H1 (cell line): ENCODE data around the gene BCAR1. TPM values are rescaled to one million over a fixed set of nuclear protein-coding genes. Genes with fewer than 3 reads are reported as not detected.

ENCODE experiments used
- CTCF ChIA-PET: fragments of 300-600 bp; sonication (Branson Sonifier 250); formaldehyde crosslinking; loops from one replicate; lab custom pipeline; 2021; ENCODE audit not compliant: partially characterized antibody; lab: Charles Lee
- POLR2A ChIA-PET: fragments of 300-600 bp; sonication (Branson Sonifier 250); formaldehyde crosslinking; loops from one replicate; lab custom pipeline; 2021; ENCODE audit warnings: inconsistent platforms; ENCODE audit not compliant: partially characterized antibody; lab: Charles Lee
- DNase-seq, 2 experiments: peaks; one replicate each; pipeline versions ENCODE4 v3.0.0 to v3.0.0-alpha.2; 2010 to 2022; ENCODE audit warnings: low spot score in 2 of 2, low read depth in 1 of 2, mixed read lengths in 1 of 2
- FAIRE-seq: peaks from 2 replicates; lab custom pipeline; 2011; peaks lifted over from hg19 to GRCh38; lab: Jason Lieb, UNC
- H2AFZ ChIP-seq: 2 replicates; pipeline ENCODE4 v1.8.1; 2012; ENCODE audit warnings: low read length, inconsistent platforms
- H2AK5ac ChIP-seq: 2 replicates; pipeline ENCODE4 v1.6.1; 2013; ENCODE audit warnings: low read depth, low read length
- H2BK120ac ChIP-seq: replicated peaks from 2 replicates; pipeline ENCODE3; 2013; ENCODE audit warnings: low read depth, low read length, inconsistent platforms
- H2BK12ac ChIP-seq: 2 replicates; pipeline ENCODE4 v1.6.1; 2013; ENCODE audit warnings: low read depth, low read length
- H2BK15ac ChIP-seq: 2 replicates; pipeline ENCODE4 v1.6.1; 2013; ENCODE audit warnings: low read length
- H2BK20ac ChIP-seq: 2 replicates; pipeline ENCODE4 v1.6.1; 2013; ENCODE audit warnings: low read length
- H2BK5ac ChIP-seq: 2 replicates; pipeline ENCODE4 v1.6.1; 2013; ENCODE audit warnings: low read depth, low read length
- H3K14ac ChIP-seq: 2 replicates; pipeline ENCODE4 v1.6.1; 2013; ENCODE audit warnings: inconsistent platforms; ENCODE audit not compliant: insufficient read length
- H3K18ac ChIP-seq: 2 replicates; pipeline ENCODE4 v1.6.1; 2013; ENCODE audit warnings: low read length; ENCODE audit errors: extremely low read depth
- H3K23ac ChIP-seq: 2 replicates; pipeline ENCODE4 v1.6.1; 2013; ENCODE audit warnings: inconsistent platforms; ENCODE audit not compliant: insufficient read length
- H3K23me2 ChIP-seq: 2 replicates; pipeline ENCODE4 v1.6.1; 2013; ENCODE audit warnings: low read depth, low read length
- H3K27ac ChIP-seq: 2 replicates; pipeline ENCODE4 v1.6.1; 2011; ENCODE audit warnings: low read depth, low read length, inconsistent platforms
- H3K27me3 ChIP-seq, 4 experiments: replicated peaks in 1 of 4; 1 replicate in 1 of 4; 2 replicates in 3 of 4; pipeline versions ENCODE4 v1.6.1 to v1.8.1; 2011 to 2013; ENCODE audit warnings: low read length in 3 of 4, mild to moderate bottlenecking in 3 of 4, inconsistent platforms in 2 of 4, mixed read lengths in 2 of 4, moderate library complexity in 1 of 4; ENCODE audit not compliant: control insufficient read depth in 3 of 4, insufficient read depth in 3 of 4; ENCODE audit errors: extremely low read depth in 1 of 4
- H3K36me3 ChIP-seq, 4 experiments: 2 replicates each; pipeline versions ENCODE4 v1.6.1 to v1.8.1; 2011 to 2013; ENCODE audit warnings: mild to moderate bottlenecking in 4 of 4, low read length in 3 of 4, moderate library complexity in 2 of 4, control low read depth in 1 of 4, inconsistent platforms in 1 of 4; ENCODE audit not compliant: insufficient read depth in 4 of 4, control insufficient read depth in 2 of 4
- H3K4ac ChIP-seq: replicated peaks from 2 replicates; pipeline ENCODE3; 2013; ENCODE audit warnings: low read length, low read depth, mixed read lengths, inconsistent platforms; ENCODE audit not compliant: insufficient read length
- H3K4me1 ChIP-seq, 4 experiments: replicated peaks in 1 of 4; 1 replicate in 1 of 4; 2 replicates in 3 of 4; pipeline versions ENCODE4 v1.6.1 to v1.8.1; 2011 to 2013; ENCODE audit warnings: low read length in 3 of 4, inconsistent platforms in 2 of 4, mixed read lengths in 1 of 4; ENCODE audit not compliant: insufficient read depth in 4 of 4, control insufficient read depth in 3 of 4
- H3K4me2 ChIP-seq, 2 experiments: 2 replicates each; pipeline versions ENCODE4 v1.6.1 to v1.8.1; 2011 to 2013; ENCODE audit warnings: low read depth in 2 of 2, low read length in 2 of 2, control low read depth in 1 of 2, inconsistent platforms in 1 of 2, mild to moderate bottlenecking in 1 of 2; ENCODE audit not compliant: insufficient read depth in 1 of 2
- H3K4me3 ChIP-seq, 4 experiments: fragments of 200-600, 300-600 bp in 1 of 4; sonication (generic), shearing (Covaris generic), sonication (Bioruptor Twin) in 1 of 4; 2 replicates each; pipeline versions ENCODE4 v1.5.1 to v1.8.1; 2011 to 2016; ENCODE audit warnings: low read length in 4 of 4, low read depth in 3 of 4, control low read depth in 2 of 4, inconsistent platforms in 2 of 4, mild to moderate bottlenecking in 2 of 4, mixed read lengths in 1 of 4, moderate library complexity in 1 of 4; ENCODE audit not compliant: insufficient read depth in 2 of 4; ENCODE audit errors: extremely low read depth in 1 of 4
- H3K56ac ChIP-seq: replicated peaks from 2 replicates; pipeline ENCODE3; 2013; ENCODE audit warnings: low read depth, mild to moderate bottlenecking, mixed read lengths, low read length, inconsistent platforms; ENCODE audit not compliant: insufficient read length
- H3K79me1 ChIP-seq: 2 replicates; pipeline ENCODE4 v1.6.1; 2013; ENCODE audit warnings: low read depth, low read length, control low read depth
- H3K79me2 ChIP-seq, 2 experiments: 2 replicates each; pipeline versions ENCODE4 v1.6.1 to v1.8.1; 2012 to 2013; ENCODE audit warnings: low read length in 2 of 2, mild to moderate bottlenecking in 2 of 2, inconsistent platforms in 1 of 2; ENCODE audit not compliant: insufficient read depth in 2 of 2, control insufficient read depth in 1 of 2
- H3K9ac ChIP-seq, 4 experiments: replicated peaks in 1 of 4; 1 replicate in 1 of 4; 2 replicates in 3 of 4; pipeline versions ENCODE4 v1.6.1 to v1.8.1; 2011 to 2013; ENCODE audit warnings: low read depth in 3 of 4, low read length in 3 of 4, control low read depth in 2 of 4, mild to moderate bottlenecking in 2 of 4, moderate library complexity in 2 of 4, inconsistent platforms in 1 of 4; ENCODE audit errors: extremely low read depth in 1 of 4
- H3K9me3 ChIP-seq, 2 experiments: 2 replicates each; pipeline versions ENCODE4 v1.6.1 to v1.8.1; 2012 to 2013; ENCODE audit warnings: mild to moderate bottlenecking in 2 of 2, moderate library complexity in 2 of 2, control low read depth in 1 of 2, inconsistent platforms in 1 of 2, low read depth in 1 of 2, low read length in 1 of 2, mixed read lengths in 1 of 2; ENCODE audit not compliant: insufficient read depth in 2 of 2
- H4K20me1 ChIP-seq, 2 experiments: replicated peaks in 1 of 2; 2 replicates each; pipeline versions ENCODE3 to v1.8.1; 2011 to 2013; ENCODE audit warnings: inconsistent platforms in 2 of 2, low read length in 2 of 2, mild to moderate bottlenecking in 1 of 2; ENCODE audit not compliant: insufficient read depth in 2 of 2, control insufficient read depth in 1 of 2
- H4K5ac ChIP-seq: 2 replicates; pipeline ENCODE4 v1.6.1; 2013; ENCODE audit warnings: low read length, low read depth, mixed read lengths, inconsistent platforms; ENCODE audit not compliant: insufficient read length
- H4K8ac ChIP-seq: 2 replicates; pipeline ENCODE4 v1.8.0; 2013; ENCODE audit warnings: mild to moderate bottlenecking, moderate library complexity, low read length, inconsistent platforms; ENCODE audit not compliant: insufficient read depth; ENCODE audit errors: extremely low read depth
- H4K91ac ChIP-seq: replicated peaks from 2 replicates; pipeline ENCODE3; 2013; ENCODE audit warnings: low read length, mixed read lengths, inconsistent platforms; ENCODE audit not compliant: insufficient read length
- SIX5 ChIP-seq: IDR thresholded peaks from 2 replicates; pipeline ENCODE4 v1.6.1; 2011; ENCODE audit warnings: mild to moderate bottlenecking, low read depth, low read length
- SP1 ChIP-seq: IDR thresholded peaks from 2 replicates; pipeline ENCODE4 v1.6.1; 2011; ENCODE audit warnings: low read depth, low read length
- WGBS, 2 experiments: shearing (Covaris generic) in 1 of 2; methylation state at CpG; one replicate each; pipeline versions ENCODE4 v1.1.6 to v1.1.7; 2013 to 2015; ENCODE audit warnings: low lambda C conversion rate in 2 of 2, mixed read lengths in 2 of 2, inconsistent platforms in 1 of 2, low coverage in 1 of 2, missing lambda C conversion rate in 1 of 2; ENCODE audit not compliant: insufficient replicate concordance in 2 of 2, insufficient coverage in 1 of 2, insufficient read length in 1 of 2; ENCODE audit errors: extremely low coverage in 1 of 2, missing lambda C conversion rate in 1 of 2; 5-methylcytosine and 5-hydroxymethylcytosine counted together
- polyA plus RNA-seq, 7 experiments: library from polyadenylated mRNA; depleted of rRNA in 3 of 7; stranded (reverse) in 5 of 7; unstranded in 2 of 7; fragments of >200 nt in 5 of 7; fragments of 200-250 nt in 2 of 7; gene quantifications; 1 replicate in 5 of 7; 2 replicates in 1 of 7; 4 replicates in 1 of 7; pipeline versions ENCODE4 v1.2.1 to v1.2.3, GENCODE V29; 2011 to 2013; ENCODE audit warnings: missing spikeins in 2 of 7, mixed read lengths in 2 of 7
- total RNA-seq: library from RNA; stranded (reverse); fragmentation: NEBNext Ultra II Directional; extraction: Animal tissue kit (Norgen Biotek cat#: 25700); gene quantifications from 2 replicates; pipeline ENCODE4 v1.2.1, GENCODE V29; 2021

BCAR1 gene
- total and polyA plus RNA-seq, 2 of the 8 experiments (the other 6 are each of a cell fraction or from before 2014, with no cell fraction given): 59.8 to 105 TPM

GRCh38 chr16:75287708-75288107 lies 36.3 kb upstream of the BCAR1 start:
- H3K14ac ChIP-seq: no peak overlapping the region
- no peak overlapping the region for H2AFZ ChIP-seq
- H2BK120ac ChIP-seq: no peak overlapping the region
- DNase-seq: no peak
- H3K27me3 ChIP-seq: no peaks in the 10 kb centered on the region
- H4K8ac ChIP-seq: peak overlapping the region; percentile 14; the same call in 1 of the 2 replicates
- no peak overlapping the region for H2AK5ac ChIP-seq
- no peak overlapping the region for H2BK5ac ChIP-seq
- 96% methylated on average over 5 of the region's 5 CpGs; no CpG with 5 or more reads in 1 of the 2 experiments for WGBS, 2 experiments
- H2BK20ac ChIP-seq: no peak overlapping the region
- H3K4ac ChIP-seq: no peak overlapping the region
- peaks cover 0 to 4% of the 10 kb centered on the region in 2 experiments for H4K20me1 ChIP-seq
- H3K9me3 ChIP-seq: no peaks in the 10 kb centered on the region
- H4K91ac ChIP-seq: no peak overlapping the region
- no peak overlapping the region for H2BK15ac ChIP-seq
- POLR2A ChIA-PET: interaction anchor here (1.1 kb wide), 1 partner anchor 33 kb away, joined by 4 read pairs; no protein-coding TSS in a partner anchor
- H3K79me2 ChIP-seq: no peaks in the 10 kb centered on the region
- no peak overlapping the region for H3K56ac ChIP-seq
- TF ChIP-seq SP1: no peak
- TF ChIP-seq SIX5: no peak
- H3K9ac ChIP-seq: no peak overlapping the region
- H3K79me1 ChIP-seq: no peaks in the 10 kb centered on the region
- no peak overlapping the region for H3K23ac ChIP-seq
- H2BK12ac ChIP-seq: no peak overlapping the region
- no peak for FAIRE-seq
- peaks cover 0 to 15% (median 9%) of the 10 kb centered on the region in 4 experiments; a peak in 5 of 8 replicates for H3K36me3 ChIP-seq
- no peak overlapping the region for H3K18ac ChIP-seq
- H3K4me3 ChIP-seq: no peak overlapping the region
- CTCF ChIA-PET: interaction anchor here (1.2 kb wide), 1 partner anchor 17 kb away, joined by 6 read pairs; no protein-coding TSS in a partner anchor
- H3K4me1 ChIP-seq: no peaks in the 10 kb centered on the region
- no peaks in the 10 kb centered on the region for H3K23me2 ChIP-seq
- H3K4me2 ChIP-seq: no peak overlapping the region
- no peak overlapping the region for H3K27ac ChIP-seq
- no peak overlapping the region for H4K5ac ChIP-seq
